ENCODE measurements around the gene TCHHL1.

The TCHHL1 gene

DNA sequence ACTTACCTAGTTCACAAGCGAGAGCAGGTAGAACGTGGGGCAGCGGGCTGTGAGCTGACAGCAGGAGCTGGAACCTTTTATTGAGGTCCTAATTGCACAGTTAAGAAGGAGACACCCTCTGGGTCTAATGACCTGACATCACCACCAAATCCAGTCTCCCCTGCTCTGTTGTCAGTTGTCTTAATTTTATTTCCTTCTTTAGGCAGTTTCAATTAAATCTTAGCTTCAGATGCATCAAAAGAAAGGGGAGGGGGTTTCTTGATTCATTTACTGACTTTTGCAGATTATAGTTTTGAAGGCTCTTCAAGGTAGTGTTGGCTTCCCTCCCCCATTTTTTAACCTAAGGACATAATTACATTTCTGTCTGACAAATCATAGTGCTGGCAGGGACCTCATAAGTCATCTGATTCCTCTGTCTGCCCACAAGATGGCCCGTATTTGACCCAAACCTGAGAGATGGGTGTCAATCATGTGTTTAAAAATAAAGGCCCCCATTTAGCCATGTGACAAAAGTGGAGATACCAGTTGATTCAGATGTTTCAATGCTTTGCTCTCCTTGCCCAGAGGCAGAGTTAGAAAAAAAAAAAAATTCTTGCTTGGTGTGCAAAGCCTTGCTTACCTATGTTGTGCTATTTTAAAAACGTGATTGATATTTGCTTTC is at the start of gene TCHHL1:
Gene TCHHL1, minus strand, starts transcription at position 51 of the 661 bp plus-strand sequence. CDS start 921 bp downstream, outside the sequence.
- DNase-seq (ENCODE audit: low read depth) = no peak

- no peak for DNase-seq (ENCODE audit: low read depth)
Measured at GRCh38 chr1:152137215-152137614, 48.4 kb upstream of the TCHHL1 start.

GRCh38 chr1:152130186-152130585 is 41.3 kb upstream of the TCHHL1 start:
- DNase-seq (ENCODE audit: low read depth) = no peak

- no peak for DNase-seq (ENCODE audit: low read depth)
Measured at GRCh38 chr1:152127673-152128072, 38.8 kb upstream of the TCHHL1 start.

- no peak for DNase-seq (ENCODE audit: low read depth)
Measured at GRCh38 chr1:152125834-152126443, 37.1 kb upstream of the TCHHL1 start.

- DNase-seq (ENCODE audit: low read depth) = no peak
Measured at GRCh38 chr1:152118915-152119314, 30.1 kb upstream of the TCHHL1 start.

GRCh38 chr1:152115344-152115743 is 26.5 kb upstream of the TCHHL1 start, which contains the start of gene TCHH:
TCHH (minus strand) TSS chr1:152115444; CDS start chr1:152114080, 1,364 bp downstream.
- DNase-seq (ENCODE audit: low read depth) = no peak

DNA sequence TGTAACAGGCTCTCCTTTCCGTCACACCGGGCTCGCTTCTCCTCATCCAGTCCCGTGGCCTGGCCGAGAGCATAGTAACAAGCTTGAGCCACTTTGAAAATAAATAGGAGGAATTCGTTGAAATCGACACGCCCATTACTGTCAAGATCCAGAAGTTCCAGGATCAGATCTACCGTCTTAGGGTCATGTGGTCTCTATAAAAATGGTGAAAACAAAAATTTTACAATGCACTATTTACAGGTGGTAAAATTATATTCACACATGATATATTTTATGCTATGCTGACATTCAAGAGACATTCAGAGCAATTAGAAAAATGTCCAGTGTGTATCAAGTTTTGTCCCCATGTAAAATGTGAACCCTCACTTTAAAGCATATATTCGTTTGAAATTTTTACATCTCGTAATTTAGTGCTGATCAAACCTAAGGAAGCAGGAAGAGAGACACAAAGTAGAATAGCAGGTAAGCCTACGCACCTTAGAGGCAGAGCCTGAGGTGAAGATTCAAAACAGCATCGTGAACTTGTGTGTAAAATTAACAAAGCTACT is 24.1 kb upstream of the TCHHL1 start:
- DNase-seq (ENCODE audit: low read depth) = no peak

DNA sequence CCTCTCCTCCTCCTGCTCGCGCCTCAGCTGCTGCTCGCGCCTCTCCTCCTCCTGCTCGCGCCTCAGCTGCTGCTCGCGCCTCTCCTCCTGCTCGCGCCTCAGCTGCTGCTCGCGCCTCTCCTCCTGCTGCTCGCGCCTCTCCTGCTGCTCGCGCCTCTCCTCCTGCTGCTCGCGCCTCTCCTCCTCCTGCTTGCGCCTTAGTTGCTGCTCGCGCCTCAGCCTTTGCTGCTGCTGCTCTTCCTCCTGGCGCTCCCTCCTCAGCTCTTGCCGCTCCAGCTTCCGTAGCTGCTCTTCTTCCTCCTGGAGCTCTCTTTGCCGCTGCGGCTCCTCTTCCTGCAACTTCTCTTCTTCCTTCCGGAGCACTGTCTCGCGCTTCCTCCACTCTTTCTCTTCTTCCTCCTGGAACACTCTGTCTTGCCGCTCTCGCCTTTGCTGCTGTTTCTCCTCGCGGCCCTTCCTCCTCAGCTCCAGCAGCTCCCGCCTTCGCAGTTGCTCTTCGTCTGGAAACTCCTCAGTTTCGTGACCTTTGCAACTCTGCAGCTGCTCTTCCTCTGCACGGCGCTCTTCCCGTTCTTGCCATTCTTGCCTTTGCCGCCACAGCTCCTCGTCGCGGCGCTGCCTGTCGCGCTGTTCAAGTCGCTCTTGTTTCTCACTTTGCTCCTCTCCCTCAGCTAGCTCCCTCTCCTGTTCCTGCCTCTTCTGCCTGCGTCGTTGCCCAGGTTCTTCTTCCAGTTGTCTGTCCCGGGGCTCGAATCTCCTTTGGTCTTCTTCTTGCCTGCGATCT is 23.4 kb upstream of the TCHHL1 start:
- no peak for DNase-seq (ENCODE audit: low read depth)

GRCh38 chr1:152111515-152111968 is 22.7 kb upstream of the TCHHL1 start:
- no peak for DNase-seq (ENCODE audit: low read depth)

DNA sequence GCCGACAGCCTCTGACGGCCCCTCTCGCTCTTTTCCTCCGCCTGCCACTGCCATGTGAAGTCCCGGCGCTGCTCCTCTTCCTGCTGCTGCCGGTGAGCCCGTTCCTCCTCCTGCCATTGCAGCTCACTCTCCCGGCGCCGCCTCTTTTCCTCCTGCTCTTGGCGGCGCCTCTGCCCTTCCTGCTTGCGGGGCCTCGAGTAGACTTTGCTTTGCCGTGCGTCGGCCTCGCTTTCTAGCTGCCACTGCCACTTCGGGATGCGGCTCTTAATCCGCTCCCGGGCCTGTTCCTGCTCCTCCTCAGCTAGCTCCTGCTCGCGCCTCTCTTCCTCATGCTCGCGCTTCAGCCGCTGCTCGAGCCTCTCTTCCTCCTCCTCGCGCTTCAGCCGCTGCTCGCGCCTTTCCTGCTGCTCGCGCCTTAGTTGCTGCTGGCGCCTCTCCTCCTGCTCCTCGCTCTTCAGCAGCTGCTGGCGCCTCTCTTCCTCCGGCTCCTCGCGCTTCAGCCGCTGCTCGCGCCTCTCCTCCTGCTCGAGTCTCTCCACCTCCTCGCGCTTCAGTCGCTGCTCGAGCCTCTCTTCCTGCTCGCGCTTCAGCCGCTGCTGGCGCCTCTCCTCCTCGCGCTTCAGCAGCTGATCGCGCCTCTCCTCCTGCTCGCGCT is 22.1 kb upstream of the TCHHL1 start:
- DNase-seq (ENCODE audit: low read depth) = no peak

DNA sequence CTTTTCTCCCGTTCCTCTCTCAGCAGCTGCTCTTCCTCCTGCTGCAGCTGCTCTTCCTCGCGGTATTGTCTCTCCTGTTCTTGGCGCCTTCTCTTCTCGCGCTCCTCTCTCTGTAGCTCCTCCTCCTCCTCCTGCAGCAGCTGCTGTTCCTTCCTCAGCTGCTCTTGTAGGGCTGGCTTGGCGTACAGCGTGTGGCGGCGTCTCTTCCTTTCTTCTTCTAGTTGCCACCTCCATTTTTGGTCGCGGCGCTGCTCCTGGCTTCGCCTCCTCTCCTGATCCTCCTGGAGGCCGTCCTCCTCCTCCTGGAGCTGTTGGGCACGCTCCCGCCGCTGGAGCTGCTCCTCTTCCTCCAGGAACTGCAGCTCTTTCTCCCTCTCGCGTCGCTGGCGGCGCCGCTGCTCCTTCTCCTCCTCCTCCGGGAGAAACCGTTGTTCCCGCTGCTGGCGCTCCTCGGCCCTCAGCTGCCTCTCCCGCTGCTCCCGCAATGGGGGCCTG is 21.5 kb upstream of the TCHHL1 start:
- DNase-seq (ENCODE audit: low read depth) = no peak

- no peak for DNase-seq (ENCODE audit: low read depth)
Measured at GRCh38 chr1:152109998-152110294, 21.1 kb upstream of the TCHHL1 start.

- no peak for DNase-seq (ENCODE audit: low read depth)
Measured at GRCh38 chr1:152109231-152109997, 20.6 kb upstream of the TCHHL1 start.

DNA sequence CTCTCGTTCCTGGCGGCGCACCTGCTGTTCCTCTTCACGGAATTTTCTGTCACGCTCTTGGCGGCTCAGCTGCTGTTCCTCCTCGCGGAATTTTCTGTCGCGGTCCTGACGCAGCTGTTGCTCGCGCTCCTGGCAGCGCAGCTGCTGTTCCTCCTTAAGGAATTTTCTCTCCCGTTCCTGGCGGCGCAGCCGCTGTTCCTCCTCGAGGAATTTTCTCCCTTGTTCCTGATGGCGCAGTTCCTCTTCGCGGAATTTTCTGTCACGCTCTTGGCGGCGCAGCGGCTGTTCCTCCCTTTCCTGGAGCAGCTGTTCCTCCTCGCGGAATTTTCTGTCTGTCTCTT is 20.0 kb upstream of the TCHHL1 start:
- DNase-seq (ENCODE audit: low read depth) = no peak

DNA sequence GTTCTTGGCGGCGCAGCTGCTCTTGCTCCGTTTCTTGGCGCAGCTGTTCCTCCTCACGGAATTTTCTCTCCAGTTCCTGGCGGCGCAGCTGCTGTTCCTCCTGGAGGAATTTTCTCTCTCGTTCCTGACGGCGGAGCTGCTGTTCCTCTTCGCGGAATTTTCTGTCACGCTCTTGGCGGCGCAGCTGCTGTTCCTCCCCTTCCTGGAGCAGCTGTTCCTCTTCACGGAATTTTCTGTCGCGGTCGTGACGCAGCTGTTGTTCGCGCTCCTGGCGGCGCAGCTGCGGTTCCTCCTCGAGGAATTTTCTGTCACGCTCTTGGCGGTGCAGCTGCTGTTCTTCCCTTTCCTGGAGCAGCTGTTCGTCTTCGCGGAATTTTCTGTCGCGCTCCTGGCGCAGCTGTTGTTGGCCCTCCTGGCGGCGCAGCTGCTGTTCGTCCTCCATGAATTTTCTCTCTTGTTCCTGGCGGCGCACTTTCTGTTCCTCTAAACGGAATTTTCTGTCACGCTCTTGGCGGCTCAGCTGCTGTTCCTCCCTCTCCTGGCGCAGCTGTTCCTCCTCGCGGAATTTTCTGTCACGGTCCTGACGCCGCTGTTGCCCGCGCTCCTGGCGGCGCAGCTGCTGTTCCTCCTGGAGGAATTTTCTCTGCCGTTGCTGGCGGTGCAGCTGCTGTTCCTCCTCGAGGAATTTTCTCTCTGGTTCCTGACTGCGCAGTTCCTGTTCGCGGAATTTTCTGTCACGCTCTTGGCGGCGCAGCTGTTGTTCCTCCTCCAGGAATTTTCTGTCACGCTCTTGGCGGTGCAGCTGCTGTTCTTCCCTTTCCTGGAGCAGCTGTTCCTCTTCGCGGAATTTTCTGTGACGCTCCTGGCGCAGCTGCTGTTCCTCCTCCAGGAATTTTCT is 19.4 kb upstream of the TCHHL1 start:
- DNase-seq (ENCODE audit: low read depth) = no peak

- DNase-seq (ENCODE audit: low read depth) = no peak
Measured at GRCh38 chr1:152107031-152107983, 18.4 kb upstream of the TCHHL1 start.

GRCh38 chr1:152104854-152105253 is 16.0 kb upstream of the TCHHL1 start:
- DNase-seq (ENCODE audit: low read depth) = no peak

DNA sequence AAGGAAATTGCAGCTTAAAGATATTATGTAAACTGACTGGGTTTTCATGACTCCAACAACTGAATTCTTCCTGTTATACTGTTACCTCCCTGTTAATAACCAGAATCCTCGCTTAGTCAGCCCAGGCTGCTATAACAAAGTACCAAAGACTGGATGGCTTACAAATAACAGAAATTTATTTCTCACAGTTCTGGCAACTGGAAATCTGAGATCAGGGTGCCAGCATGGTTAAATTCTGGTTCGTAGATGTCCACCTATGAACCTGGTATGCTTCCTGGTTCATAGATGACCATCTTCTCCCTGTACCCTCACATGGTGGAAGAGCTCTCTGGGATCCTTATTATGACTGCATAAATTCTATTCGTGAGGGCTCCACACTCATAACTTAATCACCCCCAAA is 8.1 kb upstream of the TCHHL1 start:
- DNase-seq (ENCODE audit: low read depth) = no peak
